Trophoblast cell (in vitro differentiated cells and primary cell): Measurements from ENCODE around the gene SLFN11.

Experiments used
- DNase-seq, 2 donors: peaks; one replicate each; pipeline ENCODE4 v3.0.0-alpha.2; 2016
- H2AFZ ChIP-seq: 2 replicates; pipeline ENCODE4 v1.6.1; 2013; ENCODE audit warnings: low read length, moderate library complexity, mild to moderate bottlenecking; ENCODE audit not compliant: insufficient read depth, poor library complexity
- H2AK5ac ChIP-seq: 2 replicates; pipeline ENCODE4 v1.6.1; 2013; ENCODE audit warnings: mild to moderate bottlenecking, low read length
- H2BK120ac ChIP-seq: 2 replicates; pipeline ENCODE4 v1.6.1; 2013; ENCODE audit warnings: low read length, mild to moderate bottlenecking, moderate library complexity; ENCODE audit not compliant: insufficient read depth, poor library complexity
- H2BK12ac ChIP-seq: 2 replicates; pipeline ENCODE4 v1.6.1; 2013; ENCODE audit warnings: mild to moderate bottlenecking, low read length, moderate library complexity
- H2BK5ac ChIP-seq: 2 replicates; pipeline ENCODE4 v1.6.1; 2013; ENCODE audit warnings: low read length, low read depth, moderate library complexity, mild to moderate bottlenecking; ENCODE audit not compliant: poor library complexity
- H3K14ac ChIP-seq: 2 replicates; pipeline ENCODE4 v1.6.1; 2013; ENCODE audit warnings: mild to moderate bottlenecking, low read length
- H3K18ac ChIP-seq: 2 replicates; pipeline ENCODE4 v1.6.1; 2013; ENCODE audit warnings: mild to moderate bottlenecking, low read length
- H3K23ac ChIP-seq: 2 replicates; pipeline ENCODE4 v1.6.1; 2013; ENCODE audit warnings: low read length
- H3K27ac ChIP-seq: 2 replicates; pipeline ENCODE4 v1.5.1; 2013; ENCODE audit warnings: low read depth, mild to moderate bottlenecking, inconsistent platforms, low read length, moderate library complexity
- H3K27me3 ChIP-seq: 2 replicates; pipeline ENCODE4 v1.6.1; 2013; ENCODE audit warnings: inconsistent platforms, mild to moderate bottlenecking, low read length, moderate library complexity; ENCODE audit not compliant: insufficient read depth
- H3K36me3 ChIP-seq, 2 experiments: 1 replicate in 1 of 2; 2 replicates in 1 of 2; pipeline ENCODE4 v1.6.1; 2013; ENCODE audit warnings: low read length in 2 of 2, mild to moderate bottlenecking in 2 of 2, moderate library complexity in 1 of 2; ENCODE audit not compliant: insufficient read depth in 2 of 2, control insufficient read depth in 1 of 2
- H3K4ac ChIP-seq: 2 replicates; pipeline ENCODE4 v1.6.1; 2013; ENCODE audit warnings: low read depth, mild to moderate bottlenecking, low read length, moderate library complexity
- H3K4me1 ChIP-seq, 2 experiments: 1 replicate in 1 of 2; 2 replicates in 1 of 2; pipeline ENCODE4 v1.6.1; 2013; ENCODE audit warnings: low read length in 2 of 2, mild to moderate bottlenecking in 2 of 2, moderate library complexity in 1 of 2; ENCODE audit not compliant: insufficient read depth in 2 of 2, control insufficient read depth in 1 of 2
- H3K4me2 ChIP-seq: 2 replicates; pipeline ENCODE4 v1.6.1; 2013; ENCODE audit warnings: inconsistent platforms, mild to moderate bottlenecking, low read length, moderate library complexity
- H3K4me3 ChIP-seq: 2 replicates; pipeline ENCODE4 v1.5.1; 2013; ENCODE audit warnings: mild to moderate bottlenecking, low read depth, low read length, inconsistent platforms
- H3K79me1 ChIP-seq: one replicate; pipeline ENCODE4 v1.6.1; 2013; ENCODE audit warnings: low read length
- H3K79me2 ChIP-seq: 2 replicates; pipeline ENCODE4 v1.6.1; 2013; ENCODE audit warnings: low read length, mild to moderate bottlenecking; ENCODE audit not compliant: control insufficient read depth, insufficient read depth, poor library complexity
- H3K9ac ChIP-seq: 2 replicates; pipeline ENCODE4 v1.6.1; 2013; ENCODE audit warnings: mild to moderate bottlenecking, low read length
- H3K9me3 ChIP-seq: 2 replicates; pipeline ENCODE4 v1.6.1; 2013; ENCODE audit warnings: low read depth, mild to moderate bottlenecking, control low read depth, inconsistent platforms, low read length; ENCODE audit not compliant: insufficient read depth
- H4K12ac ChIP-seq: 2 replicates; pipeline ENCODE4 v1.6.1; 2013; ENCODE audit warnings: low read depth, mild to moderate bottlenecking, low read length, moderate library complexity
- H4K8ac ChIP-seq: 2 replicates; pipeline ENCODE4 v1.6.1; 2013; ENCODE audit warnings: low read depth, mild to moderate bottlenecking, low read length, moderate library complexity
- H4K91ac ChIP-seq: one replicate; pipeline ENCODE4 v1.6.1; 2013; ENCODE audit warnings: low read depth, mild to moderate bottlenecking, low read length, moderate library complexity
- WGBS: extraction: QIAGEN DNeasy Blood & Tissue Kit; methylation state at CpG from one replicate; pipeline ENCODE4 v1.1.7; 2013; ENCODE audit warnings: missing lambda C conversion rate; ENCODE audit not compliant: insufficient read length, insufficient coverage; ENCODE audit errors: extremely low coverage; 5-methylcytosine and 5-hydroxymethylcytosine counted together

SLFN11 gene

GRCh38 chr17:35414247-35414646, 40.8 kb upstream of the SLFN11 start:
- Histone ChIP-seq H3K4me3 (no peak overlapping the region), H4K8ac (no peak overlapping the region), H3K27me3 (no peaks in the 10 kb centered on the region), H2BK120ac (no peak overlapping the region), H3K23ac (no peak overlapping the region), H2BK5ac (no peak overlapping the region), H3K36me3 (peaks cover 8 to 15% of the 10 kb centered on the region in 2 experiments), H3K79me1 (no peaks in the 10 kb centered on the region), H3K18ac (no peak overlapping the region), H3K4me1 (no peaks in the 10 kb centered on the region), H2BK12ac (no peak overlapping the region), H3K4me2 (no peak overlapping the region), H4K12ac (no peak overlapping the region), H2AFZ (no peak overlapping the region), H3K79me2 (no peaks in the 10 kb centered on the region), H2AK5ac (no peak overlapping the region), H3K4ac (no peak overlapping the region), H4K91ac (no peak overlapping the region), H3K9ac (no peak overlapping the region), H3K14ac (no peak overlapping the region), H3K27ac (no peak overlapping the region), H3K9me3 (peaks cover 2% of the 10 kb centered on the region)
- WGBS = no CpG with 5 or more reads among the region's 1 CpG
- no peak for DNase-seq

- Histone ChIP-seq H3K4me2 (no peak overlapping the region), H3K79me2 (no peaks in the 10 kb centered on the region), H3K9ac (peak overlapping the region; percentile 27), H3K27ac (no peak overlapping the region), H3K36me3 (peaks cover 12 to 20% of the 10 kb centered on the region in 2 experiments), H2BK5ac (no peak overlapping the region), H3K27me3 (no peaks in the 10 kb centered on the region), H2BK120ac (no peak overlapping the region), H3K23ac (no peak overlapping the region), H2BK12ac (no peak overlapping the region), H3K18ac (no peak overlapping the region), H4K12ac (no peak overlapping the region), H4K91ac (no peak overlapping the region), H2AK5ac (no peak overlapping the region), H3K9me3 (peaks cover 2% of the 10 kb centered on the region), H3K14ac (no peak overlapping the region), H3K4ac (no peak overlapping the region), H3K4me1 (no peaks in the 10 kb centered on the region), H3K4me3 (no peak overlapping the region), H2AFZ (no peak overlapping the region), H3K79me1 (no peaks in the 10 kb centered on the region), H4K8ac (no peak overlapping the region)
- WGBS = no CpG with 5 or more reads among the region's 26 CpGs
- no peak for DNase-seq
Observed at GRCh38 chr17:35407531-35407930, 34.1 kb upstream of the SLFN11 start.

- Histone ChIP-seq H3K79me1 (no peaks in the 10 kb centered on the region), H4K91ac (no peak overlapping the region), H3K79me2 (no peaks in the 10 kb centered on the region), H3K9me3 (peaks cover 2% of the 10 kb centered on the region), H3K23ac (no peak overlapping the region), H3K4me2 (no peak overlapping the region), H3K27ac (no peak overlapping the region), H3K14ac (no peak overlapping the region), H3K27me3 (no peaks in the 10 kb centered on the region), H3K4me3 (no peak overlapping the region), H2AK5ac (no peak overlapping the region), H2BK120ac (no peak overlapping the region), H3K4me1 (no peaks in the 10 kb centered on the region), H4K12ac (no peak overlapping the region), H3K9ac (no peak overlapping the region), H2AFZ (no peak overlapping the region), H4K8ac (no peak overlapping the region), H3K18ac (no peak overlapping the region), H2BK12ac (no peak overlapping the region), H3K4ac (no peak overlapping the region), H3K36me3 (peaks cover 12 to 19% of the 10 kb centered on the region in 2 experiments), H2BK5ac (no peak overlapping the region)
- no peak for DNase-seq
- WGBS = no CpG with 5 or more reads among the region's 1 CpG
Observed at GRCh38 chr17:35406568-35406967, 33.1 kb upstream of the SLFN11 start.

- no peak overlapping the region for H4K91ac ChIP-seq
- H3K27me3 ChIP-seq = no peaks in the 10 kb centered on the region
- H3K4me2 ChIP-seq = no peak overlapping the region
- H3K36me3 ChIP-seq = peaks cover 10% of the 10 kb centered on the region in 2 experiments
- DNase-seq = no peak
- no peaks in the 10 kb centered on the region for H3K79me1 ChIP-seq
- H3K18ac ChIP-seq = no peak overlapping the region
- no peak overlapping the region for H2BK5ac ChIP-seq
- no CpG with 5 or more reads among the region's 1 CpG for WGBS
- no peak overlapping the region for H4K8ac ChIP-seq
- H3K9me3 ChIP-seq = no peaks in the 10 kb centered on the region
- no peak overlapping the region for H2AK5ac ChIP-seq
- no peak overlapping the region for H3K4ac ChIP-seq
- no peak overlapping the region for H2BK120ac ChIP-seq
- H4K12ac ChIP-seq = no peak overlapping the region
- H3K4me3 ChIP-seq = no peak overlapping the region
- H3K4me1 ChIP-seq = no peaks in the 10 kb centered on the region
- no peak overlapping the region for H3K9ac ChIP-seq
- no peak overlapping the region for H2AFZ ChIP-seq
- no peak overlapping the region for H3K14ac ChIP-seq
- no peak overlapping the region for H3K27ac ChIP-seq
- H3K23ac ChIP-seq = no peak overlapping the region
- H3K79me2 ChIP-seq = no peaks in the 10 kb centered on the region
- H2BK12ac ChIP-seq = no peak overlapping the region
Observed at GRCh38 chr17:35404360-35404759, 30.9 kb upstream of the SLFN11 start.
